ENCODE results near the gene CAB39L. TPM values are rescaled to one million over a fixed set of nuclear protein-coding genes. Genes with fewer than 3 reads are reported as not detected.
A peak's percentile ranks its signal among the peaks of the same experiment; 100 is the strongest.

Gene CAB39L
- total RNA-seq, 1 donor from 2014 or later, result 10.7 TPM

DNA sequence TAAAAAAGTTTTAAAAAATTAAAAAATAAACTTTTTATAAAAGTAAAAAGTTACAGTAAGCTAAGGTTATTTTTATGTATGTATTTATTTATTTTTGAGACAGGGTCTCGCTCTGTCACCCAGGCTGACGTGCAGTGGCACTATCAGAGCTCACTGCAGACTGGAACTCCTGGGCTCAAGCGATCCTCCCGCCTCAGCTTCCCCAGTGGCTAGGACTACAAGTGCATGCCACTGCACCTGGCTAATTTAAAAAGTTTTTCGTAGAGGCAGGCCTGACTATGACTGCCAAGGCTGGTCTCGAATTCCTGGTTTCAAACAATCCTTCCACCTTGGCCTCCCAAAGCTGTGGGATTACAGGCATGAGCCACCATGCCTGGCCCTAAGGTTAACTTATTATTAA, 132.0 kb downstream of the CAB39L start:
- no peak for TF ChIP-seq CTCF (conservative IDR thresholded peaks at IDR 0.05)
- DNase-seq (ENCODE audit: low read depth, low spot score), result no peak
- Mint-ChIP-seq H3K36me3 (ENCODE audit: low read depth) (peaks cover 4% of the 10 kb centered on the region), H3K4me3 (no peak overlapping the region), H3K27me3 (ENCODE audit: low read depth) (no peaks in the 10 kb centered on the region), H3K9me3 (no peaks in the 10 kb centered on the region), H3K4me1 (peaks cover 10% of the 10 kb centered on the region), H3K27ac (ENCODE audit: unreplicated experiment) (no peak overlapping the region)

DNA sequence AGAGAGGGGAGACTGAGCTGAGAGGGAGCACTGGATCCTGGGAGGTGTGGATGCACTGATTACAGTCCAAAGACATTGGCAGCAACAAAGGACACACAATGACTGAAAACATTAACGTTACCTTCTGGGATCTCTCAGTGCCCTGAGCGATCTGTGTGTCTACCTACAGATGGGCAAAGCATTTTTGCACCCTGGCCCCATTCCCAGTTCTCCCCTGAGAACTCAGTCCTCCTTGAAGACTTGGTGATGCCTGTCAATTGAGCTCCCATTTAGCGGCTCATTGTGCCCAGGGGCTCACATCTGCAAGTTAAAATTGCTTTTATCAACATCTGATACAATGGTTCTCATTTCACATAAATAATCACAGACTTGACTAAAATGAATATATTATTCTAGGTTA, 133.6 kb downstream of the CAB39L start:
- Mint-ChIP-seq H3K4me3 (no peak overlapping the region), H3K27ac (ENCODE audit: unreplicated experiment) (no peak overlapping the region), H3K4me1 (peaks cover 15% of the 10 kb centered on the region), H3K9me3 (no peaks in the 10 kb centered on the region), H3K36me3 (ENCODE audit: low read depth) (peaks cover 4% of the 10 kb centered on the region), H3K27me3 (ENCODE audit: low read depth) (no peaks in the 10 kb centered on the region)
- DNase-seq (ENCODE audit: low read depth, low spot score), result no peak
- TF ChIP-seq CTCF (conservative IDR thresholded peaks at IDR 0.05), result no peak

DNA sequence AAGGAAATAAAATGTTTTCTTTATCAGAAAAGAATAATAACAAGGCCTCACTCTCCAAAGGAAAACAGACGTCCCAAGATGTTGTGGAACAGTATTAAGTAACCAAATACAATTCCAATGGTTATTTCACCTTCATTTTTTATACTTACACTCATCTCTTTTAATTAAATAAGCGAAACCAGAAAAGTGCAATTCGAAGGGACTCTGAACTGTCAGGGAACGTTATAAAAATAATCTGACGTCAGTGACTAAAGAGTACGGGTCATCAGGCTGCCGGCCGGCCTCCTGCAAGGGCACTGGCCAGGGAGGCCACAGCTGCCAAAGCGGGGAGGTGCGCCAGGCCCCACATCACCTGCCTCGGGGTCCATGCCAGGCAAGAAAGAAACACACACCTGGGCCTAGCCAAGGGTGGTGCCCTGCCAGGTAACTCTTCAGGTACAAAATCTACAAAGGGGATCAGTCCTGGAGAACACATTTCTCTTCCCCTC, 134.9 kb downstream of the CAB39L start:
- Mint-ChIP-seq H3K27me3 (ENCODE audit: low read depth) (no peaks in the 10 kb centered on the region), H3K9me3 (no peaks in the 10 kb centered on the region), H3K4me1 (peaks cover 19% of the 10 kb centered on the region), H3K36me3 (ENCODE audit: low read depth) (peaks cover 4% of the 10 kb centered on the region), H3K27ac (ENCODE audit: unreplicated experiment) (peak overlapping the region; percentile 37), H3K4me3 (no peak overlapping the region)
- no peak for DNase-seq (ENCODE audit: low read depth, low spot score)
- TF ChIP-seq CTCF (conservative IDR thresholded peaks at IDR 0.05), result no peak

DNA sequence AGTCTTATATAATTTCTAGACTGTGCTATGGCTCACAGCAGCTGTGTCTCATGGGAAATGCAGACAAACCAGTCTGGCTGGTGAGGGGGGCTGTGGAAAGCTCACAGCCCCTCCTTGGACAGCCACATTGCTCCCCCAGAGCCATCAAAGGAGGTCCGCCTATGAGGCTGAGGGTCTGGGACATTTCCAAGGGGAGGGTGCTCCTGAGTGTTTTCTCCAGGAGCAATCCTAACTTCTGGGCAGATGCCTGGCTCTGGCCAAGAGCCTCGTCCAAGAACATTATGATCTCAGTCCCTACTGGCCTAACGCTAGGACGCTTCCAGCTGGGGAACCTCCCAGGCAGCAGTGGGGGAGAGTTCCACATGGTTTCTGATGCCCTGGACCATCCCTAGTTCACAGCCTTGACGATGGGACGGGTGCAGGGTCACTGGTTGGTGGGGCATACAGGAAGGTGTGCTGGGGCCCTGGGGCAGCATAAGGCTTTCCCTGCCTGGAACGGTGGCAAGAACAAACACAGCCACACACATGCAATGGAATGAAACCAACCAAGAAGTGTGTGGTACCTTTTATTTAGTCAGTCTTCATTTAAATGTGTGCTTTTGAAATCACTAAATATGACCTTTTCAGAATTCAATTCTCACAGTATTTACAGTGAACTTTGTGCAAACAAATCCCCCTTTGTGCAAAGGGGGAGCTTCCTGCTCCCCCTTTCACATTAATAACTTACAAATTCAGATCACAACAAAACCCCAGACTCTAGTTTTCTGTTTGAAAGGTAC, 135.6 kb downstream of the CAB39L start:
- no peak for TF ChIP-seq CTCF (conservative IDR thresholded peaks at IDR 0.05)
- Mint-ChIP-seq H3K4me3 (no peak overlapping the region), H3K36me3 (ENCODE audit: low read depth) (peaks cover 4% of the 10 kb centered on the region), H3K9me3 (no peaks in the 10 kb centered on the region), H3K4me1 (peaks cover 23% of the 10 kb centered on the region), H3K27me3 (ENCODE audit: low read depth) (no peaks in the 10 kb centered on the region), H3K27ac (ENCODE audit: unreplicated experiment) (peak overlapping the region; percentile 90)
- no peak for DNase-seq (ENCODE audit: low read depth, low spot score)

DNA sequence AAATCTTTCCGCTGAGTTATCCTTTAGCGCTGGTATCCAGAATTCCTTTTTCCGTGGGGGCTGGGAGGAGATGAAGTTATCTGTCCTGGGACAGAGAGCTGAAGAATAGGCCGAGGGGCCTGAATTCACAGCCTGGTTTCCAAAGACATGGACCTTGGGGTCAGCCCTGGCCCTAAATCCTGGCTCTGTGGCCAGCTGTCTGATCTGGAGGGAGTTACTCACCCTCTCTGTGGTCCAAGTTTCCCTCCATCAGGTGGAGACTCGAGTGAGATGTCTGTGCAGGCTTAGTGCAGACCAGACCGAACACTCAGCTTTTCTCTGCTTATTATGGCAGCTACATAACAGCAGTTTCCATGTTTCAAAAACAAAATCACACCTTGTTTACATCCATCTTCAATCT, 136.5 kb downstream of the CAB39L start:
- Mint-ChIP-seq H3K36me3 (ENCODE audit: low read depth) (peaks cover 4% of the 10 kb centered on the region), H3K9me3 (no peaks in the 10 kb centered on the region), H3K27ac (ENCODE audit: unreplicated experiment) (no peak overlapping the region), H3K4me3 (no peak overlapping the region), H3K4me1 (peaks cover 32% of the 10 kb centered on the region), H3K27me3 (ENCODE audit: low read depth) (no peaks in the 10 kb centered on the region)
- TF ChIP-seq CTCF (conservative IDR thresholded peaks at IDR 0.05), result no peak
- DNase-seq (ENCODE audit: low read depth, low spot score), result no peak

Data from neural crest cell (in vitro differentiated cells).